ENCODE measurements around the gene CDK2AP2.

- TF ChIP-seq CTCF (IDR thresholded peaks at IDR 0.05; ENCODE audit: insufficient read depth, low read length, poor library complexity, severe bottlenecking) (no peak), EZH2phosphoT487 (conservative IDR thresholded peaks at IDR 0.05; ENCODE audit: low read length) (no peak)
These were observed 43.2 kb upstream of the CDK2AP2 start for GRCh38 chr11:67551127-67551526.
